Ecto neural progenitor cell (in vitro differentiated cells): ENCODE measurements around the gene MEX3B.
"Not testable (repeated sequence)": the region's sequence is repeated elsewhere in the genome, so short reads cannot be mapped to it uniquely, and the experiment has no call there.

Experiments used
- DNase-seq: peaks from one replicate; pipeline ENCODE4 v3.0.0-alpha.2; 2018; ENCODE audit warnings: low spot score

The MEX3B gene

DNA sequence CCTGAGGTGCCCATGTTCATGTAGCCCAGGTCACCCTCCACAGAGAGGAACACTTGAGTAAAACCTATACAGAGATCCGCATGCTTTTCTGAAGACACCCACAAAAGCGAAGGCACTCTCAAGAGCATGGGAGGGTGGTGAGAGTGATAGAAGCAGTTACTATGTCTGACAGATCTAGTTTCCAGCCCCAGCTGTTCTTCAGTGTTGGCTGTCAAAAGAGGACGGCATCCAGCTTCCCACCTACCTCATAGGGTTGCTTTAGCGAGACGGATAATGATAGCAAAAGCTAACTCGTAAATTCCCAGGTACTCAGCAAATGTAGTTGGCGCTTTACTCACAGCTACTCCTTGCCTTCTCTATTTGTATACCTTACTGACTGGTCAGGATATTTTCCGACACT, 3.0 kb upstream of the MEX3B start:
- DNase-seq = no peak

DNA sequence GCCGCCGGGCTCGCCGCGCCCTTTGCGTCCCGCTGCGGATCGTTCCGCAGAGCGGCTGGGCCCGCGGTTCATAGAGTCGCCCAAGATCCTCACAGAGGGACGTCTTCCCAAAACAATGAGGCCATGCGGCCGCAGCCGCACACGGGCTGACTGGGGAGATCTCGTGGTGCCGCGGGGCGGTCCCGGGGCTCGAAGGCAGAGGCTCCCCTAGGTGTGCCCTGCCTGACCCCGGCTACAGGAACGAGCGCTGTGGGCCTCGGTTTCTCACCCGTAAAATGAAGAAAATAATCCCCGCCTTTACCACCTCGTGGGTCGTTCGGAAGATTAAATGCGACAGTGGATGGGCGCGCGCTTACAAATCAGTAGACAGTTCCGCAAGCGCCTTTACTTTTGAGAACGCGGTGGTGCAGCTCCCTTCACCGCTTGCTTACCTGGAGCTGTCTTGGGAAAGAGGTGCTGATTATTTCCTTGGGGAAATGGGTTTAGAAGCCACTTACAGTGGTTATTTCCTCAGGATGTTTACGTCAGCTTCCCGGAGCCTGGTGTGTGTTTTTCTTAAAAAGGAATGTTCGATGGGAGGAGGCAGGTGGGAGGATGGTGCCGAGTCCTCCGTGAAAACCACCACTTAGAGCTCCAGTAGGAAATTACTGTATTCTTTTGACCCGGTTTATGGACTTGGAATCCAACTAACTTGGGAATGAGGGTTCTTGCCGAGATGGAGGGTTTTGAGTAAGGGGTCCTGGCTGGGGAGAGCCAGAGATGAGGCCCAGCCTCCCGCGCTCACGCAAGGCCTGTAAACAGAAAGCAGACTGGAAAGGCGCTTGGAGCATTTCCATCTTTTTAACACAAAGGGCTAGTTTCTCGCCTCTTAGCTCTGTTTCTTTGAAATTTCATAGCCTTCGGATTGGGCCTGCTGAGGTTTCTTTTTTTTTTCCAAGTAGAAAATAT, 1.9 kb upstream of the MEX3B start:
- peak; percentile 47 for DNase-seq

GRCh38 chr15:82046666-82047452, 1.0 kb upstream of the MEX3B start:
- peak; percentile 97 for DNase-seq

DNA sequence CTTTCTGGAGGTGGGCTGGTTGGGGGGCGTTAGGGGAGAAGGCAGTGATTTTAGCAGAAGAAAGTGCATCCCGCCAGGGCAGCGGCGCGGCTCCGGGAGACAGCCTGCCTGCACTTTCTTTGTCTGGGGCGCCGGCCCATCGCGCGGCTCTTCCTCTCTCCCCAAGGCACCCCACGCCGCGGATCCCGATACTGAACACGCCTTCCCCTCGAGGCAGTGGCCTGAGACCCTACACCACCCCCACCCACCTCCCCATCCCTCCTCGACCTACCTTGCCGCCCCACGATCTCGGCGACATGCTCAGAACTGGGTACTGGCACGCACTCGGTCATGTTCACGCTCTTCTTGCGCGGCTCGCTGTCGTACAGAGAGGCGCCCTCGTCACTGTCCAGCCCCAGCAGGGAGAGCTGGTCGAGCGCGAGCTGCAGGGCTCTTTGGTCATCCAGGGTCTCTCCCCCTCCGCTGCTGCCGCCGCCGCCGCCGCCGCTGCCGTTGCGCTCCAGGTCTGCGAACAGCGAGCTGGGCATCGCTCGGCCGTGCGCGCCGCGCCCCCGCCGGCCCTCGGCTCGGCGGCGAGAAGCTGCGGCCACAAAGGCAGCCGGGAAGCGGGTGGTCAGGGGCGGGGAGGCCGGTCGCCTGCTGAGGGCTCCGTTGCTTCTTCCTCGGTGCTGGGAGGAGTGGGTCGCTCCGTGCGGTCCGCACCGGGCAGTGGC, 483 bp downstream of the MEX3B start:
- peak; percentile 65 for DNase-seq

GRCh38 chr15:82044373-82045178, 1.2 kb downstream of the MEX3B start:
- peak; percentile 82 for DNase-seq

DNA sequence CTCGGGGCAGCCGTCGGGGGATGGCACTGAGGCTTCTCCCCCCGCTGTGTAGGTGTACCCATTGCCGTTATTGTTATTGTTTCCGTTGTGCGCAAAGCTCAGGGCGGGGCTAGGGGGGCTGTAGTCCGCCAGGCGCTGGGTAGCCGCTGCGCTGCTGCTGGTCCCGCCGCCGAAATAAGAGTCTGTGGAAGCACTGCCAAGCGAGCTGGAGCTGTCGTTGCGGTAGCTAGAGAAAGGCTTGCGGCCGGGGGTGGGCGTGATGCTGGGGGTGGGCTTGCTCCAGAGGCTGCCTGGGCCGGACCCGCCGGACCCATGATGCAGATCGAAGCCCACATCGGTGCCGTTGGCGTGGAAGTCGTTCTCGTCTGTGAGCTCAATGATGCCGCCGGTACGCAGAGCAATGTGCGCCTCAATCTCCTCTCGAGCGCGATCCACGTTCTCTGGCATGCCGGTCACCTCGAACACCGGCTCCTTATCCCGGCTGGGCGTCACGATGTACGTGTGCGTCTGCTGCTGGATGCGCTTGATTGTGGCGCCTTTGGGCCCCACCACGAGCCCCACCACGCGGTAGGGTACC, 1.9 kb downstream of the MEX3B start:
- peak; percentile 52 for DNase-seq

DNA sequence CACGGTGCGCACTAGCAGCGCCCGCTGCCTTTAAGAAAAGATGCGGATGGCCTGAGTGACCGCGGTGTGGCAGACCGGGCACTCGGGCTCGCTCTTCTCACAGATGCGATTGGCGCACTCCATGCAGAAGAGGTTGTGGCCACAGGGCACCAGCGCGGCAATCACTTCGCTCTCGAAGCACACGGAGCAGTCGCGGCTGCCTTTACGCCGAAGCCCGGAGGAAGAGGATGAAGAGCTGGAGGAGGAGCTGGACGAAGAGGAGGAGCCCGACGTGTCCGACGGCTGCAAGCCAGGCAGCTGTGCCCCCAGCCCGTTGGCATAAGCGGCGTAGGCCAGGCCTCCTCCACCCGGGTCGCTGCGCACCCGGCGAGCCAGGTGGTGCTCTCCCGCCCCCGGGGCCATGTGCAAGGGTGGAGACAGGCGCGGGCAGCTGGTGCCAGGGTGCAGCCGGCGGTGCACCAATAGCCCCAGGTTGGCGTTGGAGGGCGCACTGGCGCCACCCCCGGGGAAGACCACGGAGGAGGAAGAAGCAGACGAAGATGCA, 2.6 kb downstream of the MEX3B start:
- DNase-seq = peak; percentile 58

GRCh38 chr15:82040862-82041261, 5.0 kb downstream of the MEX3B start:
- DNase-seq = peak; percentile 55

GRCh38 chr15:82040390-82040789, 5.4 kb downstream of the MEX3B start:
- DNase-seq = no peak

DNA sequence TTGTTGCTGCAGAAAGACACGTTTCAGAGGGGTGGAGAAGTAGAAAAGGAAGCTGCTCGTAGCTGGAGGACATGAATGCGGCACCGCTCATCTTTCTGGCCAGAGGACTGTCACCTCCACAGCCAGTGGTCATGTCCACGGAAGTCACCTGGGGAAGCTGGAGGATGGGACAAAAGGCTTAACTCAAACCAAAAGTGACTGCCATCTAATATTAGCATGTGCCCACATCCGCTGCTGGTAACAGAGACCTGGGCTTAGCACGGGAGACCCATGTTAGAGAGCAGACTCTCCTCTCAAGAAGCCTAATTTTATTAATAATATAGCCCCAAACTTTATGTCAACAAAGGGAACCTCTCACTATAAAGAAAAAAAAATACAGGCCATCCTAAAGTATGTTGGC, 5.9 kb downstream of the MEX3B start:
- DNase-seq = no peak

DNA sequence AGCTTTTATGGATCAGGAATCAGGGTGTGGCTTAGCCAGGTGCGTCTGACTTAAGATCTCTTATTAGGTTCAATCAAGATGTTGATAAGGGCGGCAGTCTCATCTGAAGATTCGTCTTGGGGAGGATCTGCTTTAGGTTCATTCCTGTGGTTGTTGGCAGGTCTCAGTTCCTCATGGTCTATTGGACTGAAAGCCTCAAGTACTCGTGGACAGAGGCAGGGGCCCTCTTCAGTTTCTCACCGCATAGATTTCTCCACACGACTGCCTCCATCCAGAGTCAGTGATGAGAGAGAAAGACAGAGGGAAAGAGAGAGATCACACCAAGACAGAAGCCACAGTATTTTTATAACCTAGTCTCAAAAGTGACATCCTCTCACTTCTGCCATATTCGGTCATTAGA, 9.4 kb downstream of the MEX3B start:
- no peak for DNase-seq

GRCh38 chr15:82031871-82032270, 13.9 kb downstream of the MEX3B start:
- DNase-seq = no peak

- DNase-seq = no peak
These were observed 15.6 kb downstream of the MEX3B start for GRCh38 chr15:82030176-82030575.

- DNase-seq = not testable (repeated sequence)
These were observed 17.7 kb downstream of the MEX3B start for GRCh38 chr15:82028163-82028562.

- no peak for DNase-seq
These were observed 23.8 kb downstream of the MEX3B start for GRCh38 chr15:82021992-82022391.

DNA sequence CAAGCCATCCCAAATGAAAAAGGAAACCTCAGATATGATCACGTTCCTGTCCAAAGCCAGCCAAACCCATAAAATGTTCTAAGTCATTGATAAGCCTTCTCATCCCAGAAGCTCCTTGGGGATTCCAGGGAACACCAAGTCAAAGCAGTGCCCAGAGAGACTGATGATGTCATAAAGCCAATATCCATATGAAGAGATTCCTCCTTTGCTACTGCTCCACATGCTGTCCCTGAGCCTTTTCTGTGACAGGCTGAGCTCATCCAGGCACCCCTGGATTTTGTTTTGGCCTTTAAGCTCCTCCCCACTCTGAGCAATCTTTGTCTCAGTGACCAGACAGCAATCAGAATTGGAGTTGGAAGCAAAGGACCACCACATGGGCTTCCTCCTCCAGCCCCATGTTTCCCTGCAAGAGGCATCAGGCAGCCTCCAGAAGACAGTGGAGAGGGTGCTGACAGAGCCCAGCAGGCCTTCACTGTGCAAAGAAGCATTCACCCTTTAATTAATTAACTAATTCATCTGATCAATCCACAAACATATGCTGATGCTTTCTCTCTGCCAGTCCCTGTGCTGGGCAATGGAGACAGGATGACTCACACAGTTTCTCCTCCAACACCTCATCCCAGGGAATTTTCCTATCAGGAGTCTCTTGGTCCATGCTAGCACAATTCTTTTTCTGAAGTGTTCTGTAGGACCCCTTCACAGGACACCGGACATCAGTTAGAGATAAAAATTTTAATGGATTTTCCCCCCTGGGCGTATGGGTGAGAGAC, 25.0 kb downstream of the MEX3B start:
- DNase-seq = no peak

DNA sequence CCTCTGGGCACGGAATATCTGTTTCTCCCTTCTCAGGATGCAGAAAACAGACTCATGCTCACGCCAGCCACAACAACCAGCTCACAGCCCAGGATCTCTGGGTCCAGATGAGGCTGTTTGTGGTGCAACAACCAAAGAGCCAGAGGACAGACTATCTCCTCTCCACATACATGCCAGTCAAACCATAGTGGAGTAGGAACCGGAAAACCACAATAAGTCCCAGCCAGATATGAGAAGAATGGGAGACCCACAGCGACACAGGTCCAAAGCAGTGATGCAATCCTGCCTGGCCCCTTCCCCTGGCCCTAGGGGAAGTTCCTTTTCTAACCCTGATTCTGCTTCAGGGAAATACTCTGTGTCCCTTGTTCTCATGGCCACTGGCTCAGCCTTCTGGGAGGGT, 27.6 kb downstream of the MEX3B start:
- no peak for DNase-seq

DNA sequence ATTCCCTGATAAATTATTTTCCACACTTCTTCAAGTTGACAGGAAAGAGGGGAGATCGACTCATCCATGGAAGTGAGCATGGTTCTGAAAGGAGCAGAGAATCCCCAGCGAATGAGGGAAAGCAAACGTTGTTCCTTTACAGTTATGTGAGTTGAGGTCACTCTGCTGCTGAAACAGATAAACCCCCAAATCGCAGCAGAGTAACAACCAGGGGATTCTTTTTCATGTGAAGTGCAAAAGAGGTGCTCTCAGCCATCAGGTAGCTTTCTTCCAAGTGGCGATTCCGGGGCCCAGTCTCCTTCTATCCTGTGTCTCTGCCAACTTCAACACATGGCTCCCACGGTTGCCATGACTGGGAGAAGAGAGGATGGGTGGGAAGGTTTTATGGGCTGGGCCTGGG, 28.2 kb downstream of the MEX3B start:
- DNase-seq = no peak

- no peak for DNase-seq
These were observed 30.8 kb downstream of the MEX3B start for GRCh38 chr15:82014989-82015388.

- DNase-seq = no peak
These were observed 32.9 kb downstream of the MEX3B start for GRCh38 chr15:82012908-82013307.
